CD4-positive, alpha-beta T cell treated with Interleukin-21 for 1 hour (primary cell): Measurements from ENCODE around the gene LOXHD1.

Experiments used
- DNase-seq: peaks from one replicate; pipeline ENCODE4 v3.0.0-alpha.2; 2020

LOXHD1 gene, protein sequence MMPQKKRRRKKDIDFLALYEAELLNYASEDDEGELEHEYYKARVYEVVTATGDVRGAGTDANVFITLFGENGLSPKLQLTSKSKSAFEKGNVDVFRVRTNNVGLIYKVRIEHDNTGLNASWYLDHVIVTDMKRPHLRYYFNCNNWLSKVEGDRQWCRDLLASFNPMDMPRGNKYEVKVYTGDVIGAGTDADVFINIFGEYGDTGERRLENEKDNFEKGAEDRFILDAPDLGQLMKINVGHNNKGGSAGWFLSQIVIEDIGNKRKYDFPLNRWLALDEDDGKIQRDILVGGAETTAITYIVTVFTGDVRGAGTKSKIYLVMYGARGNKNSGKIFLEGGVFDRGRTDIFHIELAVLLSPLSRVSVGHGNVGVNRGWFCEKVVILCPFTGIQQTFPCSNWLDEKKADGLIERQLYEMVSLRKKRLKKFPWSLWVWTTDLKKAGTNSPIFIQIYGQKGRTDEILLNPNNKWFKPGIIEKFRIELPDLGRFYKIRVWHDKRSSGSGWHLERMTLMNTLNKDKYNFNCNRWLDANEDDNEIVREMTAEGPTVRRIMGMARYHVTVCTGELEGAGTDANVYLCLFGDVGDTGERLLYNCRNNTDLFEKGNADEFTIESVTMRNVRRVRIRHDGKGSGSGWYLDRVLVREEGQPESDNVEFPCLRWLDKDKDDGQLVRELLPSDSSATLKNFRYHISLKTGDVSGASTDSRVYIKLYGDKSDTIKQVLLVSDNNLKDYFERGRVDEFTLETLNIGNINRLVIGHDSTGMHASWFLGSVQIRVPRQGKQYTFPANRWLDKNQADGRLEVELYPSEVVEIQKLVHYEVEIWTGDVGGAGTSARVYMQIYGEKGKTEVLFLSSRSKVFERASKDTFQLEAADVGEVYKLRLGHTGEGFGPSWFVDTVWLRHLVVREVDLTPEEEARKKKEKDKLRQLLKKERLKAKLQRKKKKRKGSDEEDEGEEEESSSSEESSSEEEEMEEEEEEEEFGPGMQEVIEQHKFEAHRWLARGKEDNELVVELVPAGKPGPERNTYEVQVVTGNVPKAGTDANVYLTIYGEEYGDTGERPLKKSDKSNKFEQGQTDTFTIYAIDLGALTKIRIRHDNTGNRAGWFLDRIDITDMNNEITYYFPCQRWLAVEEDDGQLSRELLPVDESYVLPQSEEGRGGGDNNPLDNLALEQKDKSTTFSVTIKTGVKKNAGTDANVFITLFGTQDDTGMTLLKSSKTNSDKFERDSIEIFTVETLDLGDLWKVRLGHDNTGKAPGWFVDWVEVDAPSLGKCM (N-terminal part only)

DNA sequence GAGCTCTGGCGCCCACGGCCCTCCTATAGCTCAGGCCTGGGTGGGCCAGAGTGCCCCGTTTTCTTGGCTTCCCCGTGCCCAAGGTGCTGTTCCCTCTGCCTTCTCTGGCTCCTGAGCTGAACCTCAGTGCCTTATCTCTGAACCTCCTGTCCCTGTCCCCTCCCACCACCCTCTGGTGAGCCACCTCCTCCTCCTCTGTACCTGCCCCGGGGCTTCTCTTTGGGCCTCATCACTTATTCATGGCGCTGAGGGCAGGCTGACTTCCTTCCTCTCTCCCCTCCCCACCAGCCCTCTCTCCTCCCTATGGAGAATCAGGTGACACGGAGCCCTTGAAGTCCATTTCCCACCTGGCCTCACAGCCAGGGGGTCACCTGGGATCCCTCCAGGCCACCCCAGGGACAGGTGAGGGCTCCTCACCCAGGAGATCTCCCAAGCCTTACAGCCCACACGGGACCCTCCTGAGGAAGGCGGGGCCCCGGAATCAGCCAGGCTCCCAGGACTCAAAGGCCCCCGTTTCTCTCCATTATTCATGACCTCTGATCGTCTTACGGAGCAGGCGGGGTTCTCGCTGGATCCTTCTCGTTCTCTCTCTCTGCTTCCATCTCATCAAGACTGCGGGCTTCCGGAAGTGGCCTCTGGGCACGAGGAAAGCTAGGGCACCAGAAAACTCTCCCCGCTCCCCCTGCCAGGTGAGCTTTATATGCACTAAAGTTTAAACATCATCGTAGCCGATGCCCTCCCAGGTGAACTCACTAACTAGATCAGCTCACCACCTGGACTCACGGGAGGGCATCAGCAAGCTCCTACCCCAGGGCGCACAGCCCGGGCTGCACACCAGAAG is at the start of gene LOXHD1:
TSS of gene LOXHD1 (minus strand) at position 106 of the 841 bp plus-strand sequence. CDS start 187 bp downstream, outside the sequence.
- no peak for DNase-seq

DNA sequence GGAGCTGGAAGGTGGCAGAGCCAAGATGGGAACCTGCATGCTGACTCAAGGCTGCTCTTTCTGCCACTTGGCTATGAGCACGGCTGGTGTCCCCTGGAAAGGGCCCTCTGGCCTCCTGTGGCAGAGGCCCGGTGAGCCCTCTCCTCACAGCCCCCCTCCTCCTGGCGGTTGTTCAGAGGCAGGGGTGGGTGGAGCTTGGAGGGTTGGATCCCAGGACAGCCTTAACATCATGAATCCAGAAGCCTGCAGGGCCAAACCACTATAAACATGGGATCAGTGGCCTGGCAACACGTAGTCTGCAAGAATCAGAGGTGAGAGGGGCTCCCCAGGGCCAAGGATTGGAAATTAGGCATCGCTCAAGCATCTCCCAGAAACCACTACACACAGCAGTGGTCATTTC is 48.5 kb upstream of the LOXHD1 start:
- no peak for DNase-seq

DNA sequence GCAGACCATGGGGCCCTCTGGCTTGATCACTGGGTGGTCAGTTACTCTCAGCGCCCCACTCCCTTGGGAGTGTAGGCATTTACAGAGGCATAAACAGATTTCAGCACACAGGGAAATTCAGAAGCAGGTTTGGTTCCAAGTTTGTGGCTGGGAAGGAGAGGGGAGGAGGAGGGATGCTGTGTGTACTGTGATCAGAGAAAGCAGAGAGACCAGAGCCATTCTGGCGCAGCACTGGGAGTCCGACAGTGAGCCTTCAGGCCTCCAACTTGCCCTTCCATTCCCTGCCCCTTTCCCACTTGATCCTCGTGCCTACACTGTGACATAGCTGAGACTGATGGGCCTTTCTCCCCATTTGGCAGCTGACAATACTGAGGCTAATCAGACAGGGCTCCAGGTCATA is 47.8 kb upstream of the LOXHD1 start:
- no peak for DNase-seq

DNA sequence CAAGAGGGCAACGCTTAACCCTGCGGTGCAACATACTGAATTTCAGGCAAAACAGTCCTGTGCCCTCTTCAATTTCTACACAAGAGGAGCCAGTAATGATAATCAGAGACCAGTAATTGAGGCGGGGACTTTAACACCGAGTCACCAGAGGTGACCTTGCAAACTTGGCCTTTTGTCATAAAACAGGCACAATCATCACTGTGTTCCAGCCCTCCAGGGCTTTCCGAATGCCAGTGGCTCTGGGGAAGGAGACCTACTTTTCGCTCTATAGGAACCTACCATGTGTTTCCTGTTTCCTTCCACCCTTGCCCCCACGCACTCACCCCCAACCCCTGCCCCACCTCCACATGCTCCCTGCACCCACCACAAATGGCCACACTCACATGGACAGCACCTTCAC is 47.2 kb upstream of the LOXHD1 start:
- no peak for DNase-seq

DNA sequence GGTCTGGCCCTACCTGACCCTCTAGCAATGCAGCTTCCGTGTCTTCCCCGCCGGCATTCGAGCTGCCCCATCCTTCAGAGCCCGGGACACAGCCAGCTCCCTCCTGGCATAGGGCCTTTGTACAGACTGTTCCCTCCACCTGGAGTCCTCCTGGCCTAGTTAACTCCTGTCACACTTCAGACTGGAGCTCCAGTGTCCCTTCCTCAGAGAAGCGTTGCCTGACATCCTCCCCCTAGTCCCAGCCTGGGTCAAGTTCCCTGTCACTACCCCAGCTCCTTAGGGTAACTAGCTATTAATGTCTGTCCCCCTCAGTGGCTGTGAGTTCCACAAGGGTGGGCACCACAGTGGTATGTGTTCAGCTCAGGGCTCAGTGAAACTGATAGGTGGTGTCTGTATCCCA is 45.5 kb upstream of the LOXHD1 start:
- no peak for DNase-seq

DNA sequence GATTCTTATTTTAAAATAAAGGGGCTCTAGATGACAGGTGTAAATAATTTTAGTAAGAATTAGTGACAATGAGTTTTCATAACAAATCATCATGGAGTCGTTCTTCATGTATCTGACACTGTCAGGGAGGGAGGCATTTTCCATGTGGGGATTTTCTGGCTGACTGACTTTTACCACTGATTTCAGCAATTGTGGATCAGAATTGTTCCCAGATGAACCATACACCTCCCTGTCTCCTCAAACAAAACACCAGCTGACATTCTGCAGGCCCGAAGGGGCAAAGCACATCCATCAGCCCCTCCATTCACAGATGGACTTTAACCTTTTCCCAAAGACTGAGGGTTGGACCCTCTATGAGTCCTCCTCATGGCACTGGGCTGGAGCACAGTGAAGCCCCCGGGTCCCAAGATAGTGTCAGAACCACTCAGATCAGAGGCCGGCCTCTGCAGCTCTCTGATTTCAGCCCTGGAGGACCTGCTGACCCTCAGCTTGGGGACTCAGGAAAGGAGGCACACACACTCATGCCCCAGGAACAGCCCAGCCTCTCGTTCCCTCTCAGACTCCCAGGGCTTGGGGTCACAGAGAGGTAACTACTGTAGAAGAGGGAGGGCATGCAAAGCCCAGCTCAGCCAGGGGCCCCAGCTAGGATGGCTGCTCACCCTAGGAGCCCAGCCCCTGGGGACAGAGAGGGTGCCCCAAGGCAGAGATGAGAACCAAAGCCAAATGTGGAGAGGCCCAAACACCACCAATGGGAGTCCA is 43.2 kb upstream of the LOXHD1 start:
- DNase-seq, result no peak

DNA sequence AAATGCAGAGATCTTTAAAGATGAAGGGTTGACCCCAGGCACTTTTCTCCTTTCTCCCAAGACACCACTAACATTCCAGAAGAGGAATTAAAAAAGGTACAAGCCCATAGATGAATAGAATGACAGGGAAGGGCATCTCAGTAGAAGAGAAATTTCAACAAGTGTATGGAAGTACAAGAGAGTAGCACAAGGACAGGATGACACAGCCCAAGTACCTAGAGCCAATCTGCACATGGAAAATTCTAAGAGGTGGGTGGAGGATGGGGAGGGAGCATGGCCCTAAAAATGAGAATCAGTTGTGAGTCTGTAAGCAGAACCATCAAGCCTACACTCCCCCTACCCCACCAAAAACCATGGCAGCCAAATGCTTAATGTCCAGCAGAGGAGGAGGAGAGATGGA is 39.7 kb upstream of the LOXHD1 start:
- DNase-seq, result no peak

DNA sequence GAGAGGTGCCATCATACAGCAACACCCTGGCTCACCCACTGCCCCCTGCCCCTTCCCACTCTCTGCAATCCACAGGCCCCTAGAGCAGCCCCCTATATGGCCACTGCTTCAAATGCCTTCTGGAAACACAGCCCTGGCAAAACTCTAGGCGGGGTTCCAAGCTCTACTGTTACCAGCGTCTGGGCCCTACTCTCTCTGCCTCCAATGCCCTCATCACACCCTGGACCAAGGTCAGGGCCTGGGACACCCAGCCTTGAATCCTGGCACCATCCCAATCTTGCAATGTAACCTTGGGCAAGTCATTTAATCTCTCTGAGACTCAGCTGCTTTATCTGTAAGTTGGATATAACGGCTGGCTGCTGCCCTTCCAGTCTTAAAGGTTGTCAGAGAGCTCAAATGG is 39.2 kb upstream of the LOXHD1 start:
- DNase-seq, result no peak

DNA sequence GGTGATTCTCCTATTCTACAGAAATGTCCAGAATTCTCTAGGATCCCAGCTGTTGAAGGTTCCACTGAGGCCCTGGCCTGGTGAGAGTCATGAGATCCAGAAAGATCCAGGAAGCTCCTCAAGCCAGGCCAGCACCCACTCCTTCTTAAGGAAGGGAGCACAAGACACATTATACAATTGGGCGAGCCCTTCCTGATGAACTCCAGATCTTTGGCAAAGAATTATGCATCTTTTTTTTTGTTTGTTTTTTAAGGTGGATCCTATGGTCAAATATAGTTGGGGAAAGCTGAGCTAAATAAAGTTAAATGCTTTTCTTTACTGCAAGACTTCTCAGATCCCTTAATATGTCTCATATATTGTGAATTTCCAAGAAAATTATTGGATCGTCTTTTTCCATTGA is 37.0 kb upstream of the LOXHD1 start:
- no peak for DNase-seq

DNA sequence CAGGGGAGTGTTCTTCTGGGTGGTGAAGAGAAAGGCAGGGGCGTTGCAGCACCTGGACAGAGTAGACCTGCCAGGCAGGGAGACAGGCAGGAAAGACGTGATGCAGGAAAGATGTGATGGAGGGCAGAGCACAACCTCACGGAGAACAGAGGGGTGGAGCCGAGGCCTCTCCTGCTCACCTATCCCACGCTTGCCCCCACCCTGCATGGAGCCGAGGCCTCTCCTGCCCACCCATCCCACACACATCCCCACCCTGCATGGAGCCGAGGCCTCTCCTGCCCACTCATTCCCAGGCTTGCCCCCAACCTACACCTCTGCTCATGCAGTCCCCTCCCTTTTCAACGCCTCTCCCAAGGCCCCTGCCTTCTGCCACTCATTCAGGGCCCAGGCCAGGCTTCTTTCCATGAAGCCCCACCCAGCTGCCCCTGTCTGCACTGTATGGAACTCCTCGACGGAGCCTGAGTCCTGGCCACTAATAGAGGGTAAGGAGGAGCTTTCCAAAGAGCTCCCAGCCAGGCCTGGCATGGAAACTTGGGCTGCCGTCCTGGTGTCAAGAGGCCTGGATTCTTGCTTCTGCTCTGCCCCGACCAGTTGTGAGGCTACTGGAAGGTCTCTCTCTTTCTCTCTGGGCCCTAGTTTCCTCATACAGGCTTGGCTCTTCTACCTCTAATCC is 32.0 kb upstream of the LOXHD1 start:
- DNase-seq, result no peak

DNA sequence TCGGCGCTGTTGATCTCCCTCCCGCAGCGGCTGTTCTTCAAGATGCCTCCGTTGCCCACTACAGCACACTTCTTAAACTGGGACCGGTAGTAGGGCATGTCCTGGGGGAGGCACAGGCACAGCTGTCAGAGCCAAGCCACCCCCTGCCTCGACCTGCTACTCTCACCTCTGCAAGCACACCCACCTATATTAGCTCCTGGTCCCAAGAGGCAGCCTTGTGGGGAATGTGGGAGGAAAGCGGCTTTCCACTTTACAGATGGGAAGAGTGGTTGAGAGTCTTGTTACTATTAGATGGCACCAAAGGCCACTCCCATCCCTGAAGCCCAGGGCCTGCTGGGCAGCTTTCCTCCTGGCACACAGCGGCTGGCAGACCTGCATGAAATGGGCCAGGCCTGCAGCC is 29.2 kb upstream of the LOXHD1 start:
- no peak for DNase-seq

DNA sequence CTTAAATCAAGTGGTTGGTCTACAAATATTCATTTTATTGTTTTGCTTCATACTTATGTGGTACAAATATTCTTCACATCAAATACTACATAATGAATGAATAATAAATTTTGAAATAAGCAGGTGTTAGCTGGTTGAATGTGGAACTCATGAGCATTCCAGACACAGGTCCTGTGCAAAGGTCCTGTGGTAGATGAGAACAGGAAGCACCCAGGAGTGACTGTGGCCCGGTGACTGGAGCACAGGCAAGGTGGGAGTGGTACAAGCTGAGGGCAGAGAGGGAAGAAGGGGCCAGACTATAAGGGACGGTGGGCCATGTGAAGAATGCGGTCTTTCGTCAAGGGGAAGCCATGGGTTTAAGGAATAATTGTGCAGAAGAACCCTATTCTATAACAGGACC is 26.2 kb upstream of the LOXHD1 start:
- no peak for DNase-seq

DNA sequence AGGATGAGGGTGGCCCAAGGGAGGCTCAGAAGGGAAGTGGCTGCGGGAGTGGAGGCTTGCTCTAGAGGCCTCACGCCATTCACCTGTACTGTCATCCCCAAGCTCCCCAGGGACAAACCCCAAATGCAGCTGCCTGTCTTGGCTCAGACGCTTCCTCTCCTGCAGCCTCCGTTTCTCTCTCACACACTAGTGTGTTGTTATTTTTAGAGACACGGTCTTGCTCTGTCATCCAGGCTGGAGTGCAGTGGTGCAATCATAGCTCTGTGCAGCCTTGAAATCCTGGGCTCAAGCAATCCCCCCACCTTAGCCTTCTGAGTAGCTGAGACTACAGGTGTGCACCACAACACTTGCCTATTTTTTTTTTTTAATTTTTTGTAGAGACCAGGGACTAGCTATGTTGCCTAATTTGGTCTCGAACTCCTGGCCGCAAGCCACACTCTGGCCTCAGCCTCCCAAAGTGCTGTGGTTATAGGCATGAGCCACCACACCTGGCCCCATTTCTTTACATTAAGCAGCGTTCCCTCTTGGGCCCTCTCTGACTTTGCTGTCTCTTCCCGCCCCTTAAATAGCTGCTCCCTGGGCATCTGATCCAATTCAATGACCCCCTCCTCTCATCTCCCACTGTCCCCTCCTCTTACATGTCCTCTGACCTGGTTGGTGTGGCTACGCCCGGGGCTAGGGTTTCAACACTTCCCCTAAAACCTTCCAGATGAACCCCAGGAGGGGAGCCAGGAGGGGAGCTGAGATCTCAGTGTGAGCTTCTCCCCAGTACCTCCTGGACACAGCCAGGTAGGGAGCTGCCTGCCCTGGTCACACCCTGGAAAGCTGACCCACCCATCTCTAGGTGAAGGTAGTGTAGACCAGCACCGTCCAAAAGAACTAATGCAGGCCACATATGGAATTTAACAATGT is 24.0 kb upstream of the LOXHD1 start:
- DNase-seq, result no peak

DNA sequence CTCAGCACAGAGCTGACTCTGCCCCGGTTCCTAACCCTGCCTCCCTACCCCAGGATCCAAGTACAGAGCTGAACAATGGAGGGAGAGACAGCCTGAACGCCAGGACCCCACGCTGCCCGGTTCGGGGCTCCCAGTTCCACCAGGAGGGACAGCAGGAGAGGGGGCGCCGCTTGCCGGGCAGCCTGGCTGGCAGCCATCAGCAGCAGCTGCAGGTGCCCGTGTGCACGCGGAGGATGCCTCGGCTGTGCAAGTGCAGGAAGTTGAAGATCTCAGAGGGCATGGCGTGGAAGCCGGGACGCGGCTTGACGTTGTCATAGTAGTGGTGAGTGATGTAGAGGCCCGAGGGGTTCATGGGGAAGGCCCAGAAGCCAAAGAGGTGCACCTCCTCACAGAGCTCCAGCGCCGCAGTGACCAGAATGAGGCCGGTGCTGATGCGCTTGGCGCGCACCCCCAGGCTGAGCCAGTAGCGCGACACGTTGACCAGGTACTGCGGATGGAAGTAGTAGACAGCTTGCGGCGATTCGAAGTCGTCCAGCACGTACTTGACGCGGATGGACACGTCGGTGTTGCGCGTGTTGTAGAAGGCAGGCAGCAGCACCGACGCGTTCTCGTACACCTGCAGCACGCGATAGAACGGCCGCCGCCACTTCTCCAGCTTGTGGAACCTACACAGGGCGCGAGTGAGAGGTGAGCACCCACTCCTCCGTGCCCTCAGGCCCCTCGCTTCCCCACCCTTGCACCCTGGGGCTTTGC is 23.0 kb upstream of the LOXHD1 start:
- DNase-seq, result no peak

DNA sequence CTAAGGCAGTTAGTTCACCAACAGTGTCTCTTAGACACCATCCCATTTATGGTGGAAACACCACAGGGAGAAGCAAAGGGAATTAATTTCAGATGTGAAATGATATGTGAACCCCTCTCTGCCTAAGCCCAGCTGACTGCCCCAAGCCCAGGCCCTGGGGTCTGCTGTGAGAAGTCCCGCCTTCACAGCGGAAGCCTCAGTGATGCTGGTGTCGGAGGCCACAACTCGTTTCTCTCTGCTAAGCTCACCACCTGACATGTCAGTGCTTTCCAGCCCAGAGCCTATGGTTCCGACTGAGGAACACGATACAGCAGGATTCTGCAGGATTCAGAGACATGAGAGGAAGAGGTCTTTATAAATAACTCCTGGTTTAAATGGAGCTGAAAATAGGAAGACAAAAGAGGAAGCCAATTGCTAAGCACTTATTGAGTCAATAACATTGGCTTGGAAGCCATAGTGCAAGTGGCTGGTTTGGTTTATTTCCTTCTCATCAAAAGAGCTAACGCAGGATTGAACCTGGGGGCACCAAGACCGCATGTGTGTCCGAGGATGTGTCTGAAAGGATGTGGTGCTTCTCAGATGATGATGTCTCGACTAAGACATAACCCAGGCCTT is 21.9 kb upstream of the LOXHD1 start:
- no peak for DNase-seq

DNA sequence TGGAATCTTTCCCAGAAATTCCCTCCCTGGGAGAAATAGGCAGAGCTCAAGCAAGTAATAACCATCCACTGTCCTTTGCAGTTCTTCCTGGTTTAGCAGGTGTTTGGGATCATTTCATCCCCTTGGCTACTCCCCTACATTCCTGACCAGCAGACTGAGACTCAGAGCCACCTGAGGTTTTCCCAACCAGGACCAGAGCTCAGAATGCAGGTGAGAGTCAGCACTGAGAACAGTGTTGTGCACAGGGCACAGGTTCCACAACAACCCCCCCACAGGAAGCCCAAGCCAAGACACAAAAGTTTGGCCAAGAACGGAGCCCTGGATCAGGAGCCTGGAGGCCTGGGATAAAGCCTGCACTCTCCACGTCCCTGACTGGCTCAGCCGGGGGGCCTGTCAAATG is 21.0 kb upstream of the LOXHD1 start:
- no peak for DNase-seq

DNA sequence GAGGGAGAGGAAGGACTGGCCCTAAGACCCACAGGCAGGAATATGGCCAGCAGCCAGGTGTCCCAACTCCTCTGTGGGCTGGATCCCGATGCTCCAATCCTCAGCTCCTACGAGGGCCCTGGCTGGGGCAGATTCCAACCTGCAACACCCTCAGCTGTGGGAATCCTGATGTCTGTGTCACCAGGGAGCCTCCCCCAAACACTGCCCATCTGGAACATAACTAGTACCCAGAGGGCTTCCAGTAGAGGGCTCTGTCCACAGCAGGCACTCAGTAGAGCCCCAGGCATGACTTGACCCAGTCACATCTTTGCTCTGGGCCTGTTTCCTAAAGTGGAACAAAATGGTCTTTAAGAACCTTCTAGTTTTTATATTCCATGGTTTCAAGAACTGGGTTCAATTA is 20.6 kb upstream of the LOXHD1 start:
- DNase-seq, result no peak

DNA sequence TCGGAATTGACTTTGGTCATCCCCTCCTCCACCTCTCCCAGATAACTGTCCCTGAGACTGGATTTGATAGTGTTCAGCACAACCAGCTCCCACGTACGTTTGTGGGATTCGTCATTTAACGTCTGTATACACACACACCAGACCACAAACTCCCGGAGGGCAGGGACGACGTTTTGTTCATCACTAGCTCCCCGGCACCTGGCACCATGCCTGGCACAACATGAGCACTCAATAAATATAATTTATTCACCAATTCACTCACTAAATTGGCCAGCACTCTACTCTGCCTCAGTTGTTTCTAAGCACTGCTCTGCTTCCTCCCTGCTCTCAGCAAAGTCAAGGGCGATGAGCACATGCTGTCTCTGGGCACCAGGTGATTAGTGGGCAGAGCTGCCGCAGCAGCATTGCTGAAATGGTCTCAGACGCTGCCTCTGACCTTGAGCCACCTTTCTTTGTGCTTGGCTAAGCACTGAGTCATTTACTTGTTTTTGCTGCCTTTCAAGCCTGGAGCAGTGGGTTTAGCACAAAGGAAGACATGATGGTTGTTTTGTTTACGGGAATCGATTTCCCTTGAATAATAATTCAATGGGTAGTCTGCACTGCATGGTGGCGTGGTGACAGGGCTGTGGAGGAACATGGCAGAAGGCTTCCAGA is 19.3 kb upstream of the LOXHD1 start:
- DNase-seq, result no peak
